OCI-LY3 (cell line): Measurements from ENCODE around the gene ASB14.

Experiments
- CTCF ChIP-seq: fragments of 200-600, 300-600 bp; sonication (generic); IDR thresholded peaks from 2 replicates; pipeline ENCODE4 v1.5.1; 2014; ENCODE audit warnings: antibody characterized with exemption, low read length, low read depth
- EZH2phosphoT487 ChIP-seq: fragments of 200-600 bp; shearing (Covaris generic); IDR thresholded peaks from 2 replicates; pipeline ENCODE4 v1.6.1; 2018; ENCODE audit warnings: antibody characterized with exemption, mixed run types, low read depth

- TF ChIP-seq CTCF (no peak), EZH2phosphoT487 (no peak)
Measured at GRCh38 chr3:57281715-57282114, 10.8 kb downstream of the ASB14 start.
